ENCODE data around the gene TMEM79. TPM values are rescaled to one million over a fixed set of nuclear protein-coding genes. Genes with fewer than 3 reads are reported as not detected.
A peak's percentile ranks its signal among the peaks of the same experiment; 100 is the strongest.

Gene TMEM79
- total RNA-seq, 2 donors from 2014 or later, result 18.7 to 23.9 TPM

GRCh38 chr1:156276966-156277381 is 7.2 kb upstream of the TMEM79 start:
- Mint-ChIP-seq H3K27me3 (ENCODE audit: low read depth) (no peaks in the 10 kb centered on the region), H3K4me1 (ENCODE audit: low read depth) (peaks cover 22% of the 10 kb centered on the region), H3K36me3 (ENCODE audit: insufficient read depth in 2 of 2) (peaks cover 12 to 46% of the 10 kb centered on the region in 2 donors), H3K9me3 (no peaks in the 10 kb centered on the region), H3K4me3 (no peak overlapping the region), H3K27ac (no peak overlapping the region)
- no peak for ATAC-seq (replicated peaks in 1 of 2)
- no peak for DNase-seq

GRCh38 chr1:156279837-156280236 is 4.3 kb upstream of the TMEM79 start:
- Mint-ChIP-seq H3K4me1 (ENCODE audit: low read depth) (peaks cover 39% of the 10 kb centered on the region), H3K27me3 (ENCODE audit: low read depth) (no peaks in the 10 kb centered on the region), H3K27ac (no peak overlapping the region), H3K36me3 (ENCODE audit: insufficient read depth in 2 of 2) (peaks cover 11 to 34% of the 10 kb centered on the region in 2 donors), H3K4me3 (no peak overlapping the region), H3K9me3 (no peaks in the 10 kb centered on the region)
- DNase-seq (no peak), ATAC-seq (replicated peaks in 1 of 2) (no peak)

- peaks cover 39% of the 10 kb centered on the region for H3K4me1 Mint-ChIP-seq (ENCODE audit: low read depth)
- peak overlapping the region; percentile 99 for H3K27ac Mint-ChIP-seq
- H3K9me3 Mint-ChIP-seq, result no peaks in the 10 kb centered on the region
- ATAC-seq (replicated peaks in 1 of 2) (peak; percentile 65 to 71), DNase-seq (peak; percentile 66 to 72)
- no peaks in the 10 kb centered on the region for H3K27me3 Mint-ChIP-seq (ENCODE audit: low read depth)
- peak overlapping the region; percentile 98 to 99 for H3K4me3 Mint-ChIP-seq
- H3K36me3 Mint-ChIP-seq (ENCODE audit: insufficient read depth in 2 of 2), result peaks cover 11 to 29% of the 10 kb centered on the region in 2 donors
Observed at GRCh38 chr1:156281281-156281680, 2.8 kb upstream of the TMEM79 start.

GRCh38 chr1:156281693-156282478 is 2.2 kb upstream of the TMEM79 start:
- Mint-ChIP-seq H3K27ac (peak overlapping the region; percentile 99), H3K4me1 (ENCODE audit: low read depth) (peaks cover 39% of the 10 kb centered on the region), H3K9me3 (no peaks in the 10 kb centered on the region), H3K27me3 (ENCODE audit: low read depth) (no peaks in the 10 kb centered on the region), H3K36me3 (ENCODE audit: insufficient read depth in 2 of 2) (peaks cover 11 to 27% of the 10 kb centered on the region in 2 donors), H3K4me3 (peak overlapping the region; percentile 98 to 99)
- peak; percentile 27 to 30 for DNase-seq
- peak in 1 of 2 donors; percentile 15 for ATAC-seq (replicated peaks in 1 of 2)

- Mint-ChIP-seq H3K27ac (peak within 1 kb of the TSS; percentile 99), H3K4me1 (ENCODE audit: low read depth) (peaks cover 39% of the 10 kb centered on the region), H3K4me3 (peak within 1 kb of the TSS; percentile 98 to 99), H3K36me3 (ENCODE audit: insufficient read depth in 2 of 2) (peaks cover 8 to 21% of the 10 kb centered on the region in 2 donors), H3K9me3 (no peaks in the 10 kb centered on the region), H3K27me3 (ENCODE audit: low read depth) (no peaks in the 10 kb centered on the region)
- ATAC-seq (replicated peaks in 1 of 2), result peak; percentile 90 to 91
- peak; percentile 95 to 97 for DNase-seq
Observed at GRCh38 chr1:156282479-156283222, 1.5 kb upstream of the TMEM79 start, which contains the start of gene SMG5. Gene SMG5 (minus strand): TSS chr1:156282825. CDS start chr1:156282680, 145 bp downstream.

- H3K36me3 Mint-ChIP-seq (ENCODE audit: insufficient read depth in 2 of 2), result peaks cover 5 to 13% of the 10 kb centered on the region in 2 donors
- H3K27ac Mint-ChIP-seq, result peak overlapping the region; percentile 95
- H3K4me3 Mint-ChIP-seq, result peak overlapping the region; percentile 98 to 99
- peaks cover 35% of the 10 kb centered on the region for H3K4me1 Mint-ChIP-seq (ENCODE audit: low read depth)
- H3K9me3 Mint-ChIP-seq, result no peaks in the 10 kb centered on the region
- ATAC-seq (replicated peaks in 1 of 2) (no peak), DNase-seq (no peak)
- H3K27me3 Mint-ChIP-seq (ENCODE audit: low read depth), result no peaks in the 10 kb centered on the region
Observed at GRCh38 chr1:156283521-156283920, 604 bp upstream of the TMEM79 start.

- Mint-ChIP-seq H3K27me3 (ENCODE audit: low read depth) (no peaks in the 10 kb centered on the region), H3K9me3 (no peaks in the 10 kb centered on the region), H3K36me3 (ENCODE audit: insufficient read depth in 2 of 2) (peaks cover 5 to 8% of the 10 kb centered on the region in 2 donors), H3K4me3 (no peak overlapping the region), H3K4me1 (ENCODE audit: low read depth) (peaks cover 35% of the 10 kb centered on the region), H3K27ac (no peak overlapping the region)
- DNase-seq (no peak), ATAC-seq (replicated peaks in 1 of 2) (no peak)
Observed at GRCh38 chr1:156284757-156285156, 632 bp downstream of the TMEM79 start.

- peaks cover 5 to 10% of the 10 kb centered on the region in 2 donors for H3K36me3 Mint-ChIP-seq (ENCODE audit: insufficient read depth in 2 of 2)
Observed at GRCh38 chr1:156285437-156285836, 1.3 kb downstream of the TMEM79 start.

GRCh38 chr1:156286061-156286460 is 1.9 kb downstream of the TMEM79 start:
- DNase-seq, result no peak
- Mint-ChIP-seq H3K9me3 (no peaks in the 10 kb centered on the region), H3K4me3 (no peak overlapping the region), H3K27me3 (ENCODE audit: low read depth) (no peaks in the 10 kb centered on the region), H3K27ac (no peak overlapping the region), H3K36me3 (ENCODE audit: insufficient read depth in 2 of 2) (peaks cover 5 to 10% of the 10 kb centered on the region in 2 donors), H3K4me1 (ENCODE audit: low read depth) (peaks cover 24% of the 10 kb centered on the region)
- no peak for ATAC-seq (replicated peaks in 1 of 2)

More at GRCh38 chr1:156285437-156285836, 1.3 kb downstream of the TMEM79 start:
- Mint-ChIP-seq H3K9me3 (no peaks in the 10 kb centered on the region), H3K27me3 (ENCODE audit: low read depth) (no peaks in the 10 kb centered on the region), H3K4me1 (ENCODE audit: low read depth) (peaks cover 30% of the 10 kb centered on the region), H3K27ac (no peak overlapping the region), H3K4me3 (no peak overlapping the region)
- ATAC-seq (replicated peaks in 1 of 2), result no peak
- no peak for DNase-seq

GRCh38 chr1:156289857-156290256 is 5.7 kb downstream of the TMEM79 start:
- Mint-ChIP-seq H3K4me3 (no peak overlapping the region), H3K27me3 (ENCODE audit: low read depth) (no peaks in the 10 kb centered on the region), H3K9me3 (no peaks in the 10 kb centered on the region), H3K36me3 (ENCODE audit: insufficient read depth in 2 of 2) (peaks cover 2 to 8% of the 10 kb centered on the region in 2 donors), H3K4me1 (ENCODE audit: low read depth) (peaks cover 11% of the 10 kb centered on the region), H3K27ac (peak overlapping the region; percentile 76)
- DNase-seq (no peak), ATAC-seq (replicated peaks in 1 of 2) (no peak)

- no peaks in the 10 kb centered on the region for H3K27me3 Mint-ChIP-seq (ENCODE audit: low read depth)
- ATAC-seq (replicated peaks in 1 of 2), result peak; percentile 28 to 42
- peaks cover 25% of the 10 kb centered on the region for H3K4me1 Mint-ChIP-seq (ENCODE audit: low read depth)
- H3K27ac Mint-ChIP-seq, result no peak overlapping the region
- DNase-seq, result no peak
- H3K36me3 Mint-ChIP-seq (ENCODE audit: insufficient read depth in 2 of 2), result peaks cover 2 to 6% of the 10 kb centered on the region in 2 donors
- H3K9me3 Mint-ChIP-seq, result no peaks in the 10 kb centered on the region
- peak overlapping the region; percentile 6 to 22 for H3K4me3 Mint-ChIP-seq
Observed at GRCh38 chr1:156291226-156292061, 7.3 kb downstream of the TMEM79 start.

- ATAC-seq (replicated peaks in 1 of 2), result no peak
- Mint-ChIP-seq H3K36me3 (ENCODE audit: insufficient read depth in 2 of 2) (peaks cover 2 to 6% of the 10 kb centered on the region in 2 donors), H3K9me3 (no peaks in the 10 kb centered on the region), H3K4me3 (no peak overlapping the region), H3K27me3 (ENCODE audit: low read depth) (no peaks in the 10 kb centered on the region), H3K4me1 (ENCODE audit: low read depth) (peaks cover 25% of the 10 kb centered on the region), H3K27ac (no peak overlapping the region)
- no peak for DNase-seq
Observed at GRCh38 chr1:156293098-156293434, 8.9 kb downstream of the TMEM79 start.
